B cell (primary cell): ENCODE results near the gene URAD. TPM values are rescaled to one million over a fixed set of nuclear protein-coding genes. Genes with fewer than 3 reads are reported as not detected.

Experiments
- ATAC-seq: fragments of 200-7000 bp; cut with Tn5 transposase; one replicate; pipeline ENCODE4 v1.10.0; 2021; ENCODE audit warnings: low read depth, mild to moderate bottlenecking, moderate number of reproducible peaks, moderate library complexity
- CTCF ChIA-PET: fragments of 350-600 bp; sonication (Branson Sonifier 250); formaldehyde crosslinking; loops from one replicate; lab custom pipeline; 2021; ENCODE audit warnings: antibody characterized with exemption, inconsistent platforms; lab: Charles Lee
- POLR2A ChIA-PET: fragments of 350-600 bp; sonication (Branson Sonifier 250); formaldehyde crosslinking; loops from one replicate; lab custom pipeline; 2021; ENCODE audit warnings: antibody characterized with exemption; lab: Charles Lee
- DNase-seq: peaks from one replicate; pipeline ENCODE4 v3.0.0; 2013
- H2AFZ ChIP-seq: 2 replicates; pipeline ENCODE4 v1.6.1; 2012; ENCODE audit warnings: mild to moderate bottlenecking, low read depth, low read length; ENCODE audit not compliant: insufficient read depth, poor library complexity, severe bottlenecking
- H3K27ac ChIP-seq, 2 donors: 1 replicate in 1 of 2; 2 replicates in 1 of 2; pipeline ENCODE4 v1.5.1; 2012 to 2013; ENCODE audit warnings: low read length in 2 of 2, mild to moderate bottlenecking in 2 of 2, moderate library complexity in 1 of 2
- H3K27me3 ChIP-seq, 4 experiments: fragments of 200-600 bp in 1 of 4; sonication (generic) in 1 of 4; replicated peaks in 1 of 4; 1 replicate in 2 of 4; 2 replicates in 2 of 4; pipeline versions ENCODE4 v1.6.1 to v1.7.0; 2013 to 2016; ENCODE audit warnings: low read length in 3 of 4, mild to moderate bottlenecking in 2 of 4, mixed read lengths in 1 of 4, moderate library complexity in 1 of 4; ENCODE audit not compliant: insufficient read depth in 4 of 4, control insufficient read depth in 3 of 4; ENCODE audit errors: control extremely low read depth in 1 of 4
- H3K36me3 ChIP-seq, 2 experiments: replicated peaks in 1 of 2; 1 replicate in 1 of 2; 2 replicates in 1 of 2; pipeline versions ENCODE4 v1.6.1 to v1.7.1; 2013; ENCODE audit warnings: low read length in 1 of 2; ENCODE audit not compliant: insufficient read depth in 2 of 2, control insufficient read depth in 1 of 2; ENCODE audit errors: control extremely low read depth in 1 of 2, extremely low read depth in 1 of 2
- H3K4me1 ChIP-seq, 2 donors: fragments of 200-600 bp in 1 of 2; sonication (generic) in 1 of 2; 1 replicate in 1 of 2; 2 replicates in 1 of 2; pipeline versions ENCODE4 v1.5.1 to v1.6.1; 2013 to 2017; ENCODE audit warnings: low read length in 2 of 2; ENCODE audit not compliant: control insufficient read depth in 2 of 2, insufficient read depth in 2 of 2
- H3K4me2 ChIP-seq: replicated peaks from 2 replicates; pipeline ENCODE3; 2012; ENCODE audit warnings: mild to moderate bottlenecking, low read depth, low read length; ENCODE audit not compliant: poor library complexity, severe bottlenecking
- H3K4me3 ChIP-seq, 5 experiments: fragments of 200-600 bp in 1 of 5; sonication (generic) in 1 of 5; 1 replicate in 3 of 5; 2 replicates in 2 of 5; pipeline versions ENCODE4 v1.5.1 to v1.7.0; 2011 to 2016; ENCODE audit warnings: low read length in 4 of 5, mild to moderate bottlenecking in 4 of 5, low read depth in 2 of 5, control low read depth in 1 of 5, moderate library complexity in 1 of 5; ENCODE audit not compliant: insufficient read depth in 1 of 5; ENCODE audit errors: control extremely low read depth in 1 of 5, extremely low read depth in 1 of 5
- H3K79me2 ChIP-seq: fragments of 200-600 bp; sonication (generic); one replicate; pipeline ENCODE4 v1.6.0; 2016; ENCODE audit warnings: low read length; ENCODE audit not compliant: control insufficient read depth, insufficient read depth
- H3K9ac ChIP-seq: fragments of 200-600 bp; sonication (generic); 2 replicates; pipeline ENCODE4 v1.6.1; 2017; ENCODE audit warnings: mild to moderate bottlenecking, low read length, moderate library complexity
- H3K9me3 ChIP-seq, 3 donors: one replicate each; pipeline versions ENCODE4 v1.6.1 to v1.7.1; 2013; ENCODE audit warnings: low read length in 2 of 3; ENCODE audit not compliant: control insufficient read depth in 2 of 3, insufficient read depth in 1 of 3; ENCODE audit errors: control extremely low read depth in 1 of 3
- H4K20me1 ChIP-seq: 2 replicates; pipeline ENCODE4 v1.6.0; 2012; ENCODE audit warnings: mild to moderate bottlenecking, low read length; ENCODE audit not compliant: insufficient read depth, control insufficient read depth, poor library complexity, severe bottlenecking
- H3K27ac Mint-ChIP-seq: one replicate; pipeline ENCODE4 v1.8.0; 2021; ENCODE audit warnings: mixed read lengths
- H3K27me3 Mint-ChIP-seq: one replicate; pipeline ENCODE4 v1.8.0; 2021; ENCODE audit warnings: mixed read lengths
- H3K4me1 Mint-ChIP-seq: one replicate; pipeline ENCODE4 v1.8.0; 2021; ENCODE audit warnings: mixed read lengths
- H3K4me3 Mint-ChIP-seq: one replicate; pipeline ENCODE4 v1.8.0; 2021; ENCODE audit warnings: mixed read lengths
- H3K9me3 Mint-ChIP-seq: one replicate; pipeline ENCODE4 v1.8.0; 2022; ENCODE audit warnings: mixed read lengths; ENCODE audit not compliant: insufficient read depth
- EZH2 ChIP-seq: IDR thresholded peaks from 2 replicates; pipeline ENCODE4 v1.6.1; 2012; ENCODE audit warnings: borderline replicate concordance, low read depth, mild to moderate bottlenecking, moderate library complexity, low read length; ENCODE audit not compliant: insufficient read depth, poor library complexity, severe bottlenecking
- WGBS: methylation state at CpG from one replicate; pipeline ENCODE4 v1.1.5; 2013; ENCODE audit warnings: missing lambda C conversion rate; ENCODE audit not compliant: insufficient coverage; 5-methylcytosine and 5-hydroxymethylcytosine counted together
- intact Hi-C: fragments of 100-400 bp; cut with micrococcal nuclease; formaldehyde crosslinking; loops from one replicate; pipeline ENCODE4 v1.10.0; 2022
- polyA plus RNA-seq: library from polyadenylated mRNA; depleted of rRNA; stranded (reverse); fragments of >200 nt; gene quantifications from 2 replicates; pipeline ENCODE4 v1.2.3, GENCODE V29; 2012
- total RNA-seq, 2 donors: library from RNA; stranded (reverse); fragments of 120-200 nt in 1 of 2; gene quantifications; 1 replicate in 1 of 2; 2 replicates in 1 of 2; pipeline versions ENCODE4 v1.2.3 to v1.2.4, GENCODE V29; 2013 to 2022
- TF ChIP-seq, protein P1 (sequence below): fragments of 200-600 bp; IDR thresholded peaks from one replicate; pipeline ENCODE4 v1.8.0; 2022; ENCODE audit warnings: antibody characterized with exemption, mild to moderate bottlenecking

URAD gene
- total and polyA plus RNA-seq, 2 donors (not counting 1 experiment from before 2014, with no cell fraction given): not detected

DNA sequence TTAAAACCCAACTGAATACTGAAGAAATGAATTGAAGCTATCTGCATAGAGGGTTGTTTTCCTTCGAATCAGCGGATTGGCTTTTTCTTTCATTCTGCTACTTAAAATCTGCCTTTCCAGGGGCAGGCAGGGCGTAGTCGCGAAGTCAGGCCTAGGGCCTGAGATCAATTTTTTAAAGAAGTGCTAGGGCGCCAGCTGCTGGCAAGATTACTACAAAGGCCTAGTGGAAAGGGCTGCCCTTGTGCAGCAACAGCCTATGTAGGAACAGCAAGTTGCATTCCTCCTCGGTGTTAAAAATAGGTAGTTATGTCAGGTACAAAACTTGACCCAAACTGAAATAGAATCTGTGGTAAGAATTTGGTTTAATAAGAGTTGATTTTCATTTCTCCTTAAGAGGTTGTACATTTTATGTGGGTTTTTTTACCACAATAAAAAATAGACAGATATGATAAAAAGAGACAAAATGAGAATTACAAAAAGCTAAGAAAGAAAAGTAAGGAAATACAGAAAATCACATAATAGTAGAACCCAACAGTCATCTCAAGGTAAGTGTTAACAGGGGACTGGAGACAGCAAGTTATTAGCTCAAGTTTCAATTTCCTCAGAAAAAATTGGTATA lies 9.5 kb upstream of the URAD start:
- Mint-ChIP-seq H3K4me3 (no peak overlapping the region), H3K27me3 (no peaks in the 10 kb centered on the region), H3K27ac (no peak overlapping the region), H3K9me3 (no peaks in the 10 kb centered on the region), H3K4me1 (peaks cover 3% of the 10 kb centered on the region)
- H3K4me1 ChIP-seq: no peaks in the 10 kb centered on the region
- ATAC-seq: peak; percentile 67
- H3K27me3 ChIP-seq: no peaks in the 10 kb centered on the region
- no peak overlapping the region for H3K4me2 ChIP-seq
- 83% methylated on average over 5 of the region's 7 CpGs for whole genome bisulfite sequencing
- DNase-seq: peak; percentile 41
- H3K4me3 ChIP-seq: no peak overlapping the region
- H2AFZ ChIP-seq: peak overlapping the region; percentile 32
- POLR2A ChIA-PET: no interaction called here
- no peaks in the 10 kb centered on the region for H3K79me2 ChIP-seq
- peaks cover 0 to 8% (median 0%) of the 10 kb centered on the region in 3 donors for H3K9me3 ChIP-seq
- no peaks in the 10 kb centered on the region for H4K20me1 ChIP-seq
- no peak overlapping the region for H3K9ac ChIP-seq
- intact Hi-C loops: no loop called here
- H3K36me3 ChIP-seq: no peaks in the 10 kb centered on the region
- TF ChIP-seq, protein P1, sequence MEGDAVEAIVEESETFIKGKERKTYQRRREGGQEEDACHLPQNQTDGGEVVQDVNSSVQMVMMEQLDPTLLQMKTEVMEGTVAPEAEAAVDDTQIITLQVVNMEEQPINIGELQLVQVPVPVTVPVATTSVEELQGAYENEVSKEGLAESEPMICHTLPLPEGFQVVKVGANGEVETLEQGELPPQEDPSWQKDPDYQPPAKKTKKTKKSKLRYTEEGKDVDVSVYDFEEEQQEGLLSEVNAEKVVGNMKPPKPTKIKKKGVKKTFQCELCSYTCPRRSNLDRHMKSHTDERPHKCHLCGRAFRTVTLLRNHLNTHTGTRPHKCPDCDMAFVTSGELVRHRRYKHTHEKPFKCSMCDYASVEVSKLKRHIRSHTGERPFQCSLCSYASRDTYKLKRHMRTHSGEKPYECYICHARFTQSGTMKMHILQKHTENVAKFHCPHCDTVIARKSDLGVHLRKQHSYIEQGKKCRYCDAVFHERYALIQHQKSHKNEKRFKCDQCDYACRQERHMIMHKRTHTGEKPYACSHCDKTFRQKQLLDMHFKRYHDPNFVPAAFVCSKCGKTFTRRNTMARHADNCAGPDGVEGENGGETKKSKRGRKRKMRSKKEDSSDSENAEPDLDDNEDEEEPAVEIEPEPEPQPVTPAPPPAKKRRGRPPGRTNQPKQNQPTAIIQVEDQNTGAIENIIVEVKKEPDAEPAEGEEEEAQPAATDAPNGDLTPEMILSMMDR: peak; percentile 26
- TF ChIP-seq EZH2: no peak
- CTCF ChIA-PET: interaction anchor here (0.9 to 5.5 kb wide), 9 partner anchors 14 to 172 kb away, joined by 3 to 36 read pairs (median 4); no protein-coding TSS in a partner anchor
- peak overlapping the region in 1 of 2 donors; percentile 25 for H3K27ac ChIP-seq

DNA sequence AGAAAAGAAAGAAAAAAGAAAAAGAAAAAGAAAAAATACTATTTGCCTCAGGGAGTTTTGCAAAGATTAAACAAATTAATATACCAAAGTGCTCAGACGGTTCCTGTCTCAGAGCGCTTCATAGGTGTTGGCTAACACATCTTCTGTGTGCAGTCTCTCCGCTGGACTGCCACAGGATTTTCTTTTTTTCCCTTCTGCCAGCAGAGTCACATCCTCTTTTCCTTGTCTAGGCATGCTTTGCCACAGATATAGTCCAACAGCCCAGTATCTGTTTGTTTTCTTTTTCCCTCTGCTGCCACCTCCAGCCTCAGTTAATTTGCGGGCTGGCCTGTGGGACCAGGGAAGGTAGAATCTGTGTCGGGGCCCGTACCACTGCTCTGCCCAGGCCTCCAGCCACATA lies 3.4 kb upstream of the URAD start:
- Histone ChIP-seq H4K20me1 (no peaks in the 10 kb centered on the region), H3K4me1 (no peaks in the 10 kb centered on the region), H3K4me3 (no peak overlapping the region), H3K9me3 (peaks cover 0 to 1% (median 0%) of the 10 kb centered on the region in 3 donors), H3K79me2 (no peaks in the 10 kb centered on the region), H3K9ac (no peak overlapping the region), H3K27ac (no peak overlapping the region), H2AFZ (no peak overlapping the region), H3K4me2 (no peak overlapping the region), H3K27me3 (no peaks in the 10 kb centered on the region), H3K36me3 (no peaks in the 10 kb centered on the region)
- no peak overlapping the region for H3K27ac Mint-ChIP-seq
- ChIA-PET POLR2A (interaction anchor here (0.7 kb wide), 1 partner anchor 8 kb away, joined by 3 read pairs; no protein-coding TSS in a partner anchor), CTCF (interaction anchor here (1.5 kb wide), 1 partner anchor 8 kb away, joined by 6 read pairs; no protein-coding TSS in a partner anchor)
- TF ChIP-seq EZH2: no peak
- no peaks in the 10 kb centered on the region for H3K9me3 Mint-ChIP-seq
- no peaks in the 10 kb centered on the region for H3K4me1 Mint-ChIP-seq
- DNase-seq (no peak), ATAC-seq (no peak)
- no peak overlapping the region for H3K4me3 Mint-ChIP-seq
- peaks cover 2% of the 10 kb centered on the region for H3K27me3 Mint-ChIP-seq
- 92% methylated on average over 3 of the region's 6 CpGs for WGBS
- intact Hi-C loops: no loop called here
